Neural progenitor cell (in vitro differentiated cells): Measurements from ENCODE around the gene GLP2R.

Source experiments
- CTCF ChIP-seq: fragments of 200-600 bp; sonication (generic); IDR thresholded peaks from 2 replicates; pipeline ENCODE4 v1.5.1; 2017; ENCODE audit warnings: antibody characterized with exemption, mild to moderate bottlenecking
- EZH2 ChIP-seq: fragments of 200-600 bp; sonication (generic); IDR thresholded peaks from 2 replicates; pipeline ENCODE4 v1.6.1; 2017; ENCODE audit warnings: antibody characterized with exemption, mild to moderate bottlenecking, moderate library complexity

GRCh38 chr17:9935408-9935807 lies 109.7 kb downstream of the GLP2R start:
- TF ChIP-seq CTCF: no peak
- TF ChIP-seq EZH2: no peak
